Loucy (cell line): ENCODE measurements around the gene IRAK4.
"Not testable (repeated sequence)": the region's sequence is repeated elsewhere in the genome, so short reads cannot be mapped to it uniquely, and the experiment has no call there.

Experiments
- CTCF ChIP-seq: fragments of 200-600 bp; sonication (generic); conservative IDR thresholded peaks from 2 replicates; pipeline ENCODE4 v1.5.1; 2014; ENCODE audit warnings: mild to moderate bottlenecking, antibody characterized with exemption, low read length
- EZH2phosphoT487 ChIP-seq: fragments of 200-600 bp; IDR thresholded peaks from 2 replicates; pipeline ENCODE4 v1.6.1; 2018; ENCODE audit warnings: antibody characterized with exemption, mild to moderate bottlenecking, moderate library complexity, borderline replicate concordance

- TF ChIP-seq CTCF, EZH2phosphoT487: not testable (repeated sequence)
Measured at GRCh38 chr12:43751360-43751759, 7.4 kb upstream of the IRAK4 start.
